Measurements from ENCODE around the gene RAP1GAP2.

DNA sequence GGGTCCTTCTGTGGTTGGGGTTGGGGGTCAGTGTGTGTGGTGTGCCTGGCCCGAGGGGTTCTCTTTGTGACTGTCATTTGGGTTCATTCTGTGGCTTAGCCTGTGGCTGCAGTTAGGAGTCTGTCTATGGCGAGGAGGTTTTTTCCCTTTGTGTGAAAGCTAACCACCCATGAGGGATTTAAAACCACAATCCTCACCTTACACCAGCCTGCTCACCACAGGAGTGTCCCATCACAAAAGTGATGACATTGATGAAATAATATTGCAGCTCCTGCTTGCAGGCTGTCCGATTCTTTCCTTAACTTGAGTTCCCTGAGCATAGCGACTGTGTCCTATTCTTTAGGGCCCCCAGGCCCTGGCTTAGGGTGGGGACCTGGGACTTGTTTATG, 113.6 kb downstream of the RAP1GAP2 start:
- TF ChIP-seq FOXK2 (IDR thresholded peaks at IDR 0.05) (no peak), SUZ12 (IDR thresholded peaks at IDR 0.05) (no peak), FOXM1 (IDR thresholded peaks at IDR 0.05; ENCODE audit: borderline replicate concordance) (no peak), PKNOX1 (IDR thresholded peaks at IDR 0.05) (no peak), HDGF (IDR thresholded peaks at IDR 0.05; ENCODE audit: borderline replicate concordance) (no peak), TARDBP (IDR thresholded peaks at IDR 0.05) (no peak), ELF4 (IDR thresholded peaks at IDR 0.05) (no peak), ARNT (IDR thresholded peaks at IDR 0.05) (no peak), BHLHE40 (IDR thresholded peaks at IDR 0.05; ENCODE audit: borderline replicate concordance) (no peak), ZNF384 (IDR thresholded peaks at IDR 0.05) (no peak), SP1 (IDR thresholded peaks at IDR 0.05) (no peak)

Data from HEK293T (cell line).